ENCODE data around the gene BARHL1. TPM values are rescaled to one million over a fixed set of nuclear protein-coding genes. Genes with fewer than 3 reads are reported as not detected.

The BARHL1 gene
- total and polyA plus RNA-seq, 2 donors (not counting 1 experiment from before 2014, with no cell fraction given): not detected

GRCh38 chr9:132602207-132602606, 19.8 kb downstream of the BARHL1 start:
- no peak overlapping the region for H3K9ac ChIP-seq (ENCODE audit: insufficient read depth, low read length)
- no peaks in the 10 kb centered on the region for H4K20me1 ChIP-seq (ENCODE audit: control insufficient read depth, extremely low read depth, insufficient read depth, low read length)
- H3K9me3 ChIP-seq (ENCODE audit: control insufficient read depth, insufficient read depth, low read depth, low read length): no peaks in the 10 kb centered on the region
- TF ChIP-seq EZH2 (IDR thresholded peaks at IDR 0.05; ENCODE audit: low read length, missing control alignments) (no peak), CTCF (conservative IDR thresholded peaks at IDR 0.05 in 1 of 2, IDR thresholded peaks at IDR 0.05 in 1 of 2; ENCODE audit: low read depth in 1 of 2, low read length in 2 of 2) (no peak)
- no peak overlapping the region for H3K4me3 ChIP-seq (replicated peaks in 1 of 4; ENCODE audit: control extremely low read depth in 1 of 4, insufficient read depth in 1 of 4, low read depth in 3 of 4, low read length in 4 of 4)
- H2AFZ ChIP-seq (ENCODE audit: low read length): no peak overlapping the region
- no peak overlapping the region for H3K4me2 ChIP-seq (ENCODE audit: extremely low read depth, insufficient read depth, low read length)
- no peak for DNase-seq (ENCODE audit: low read depth in 2 of 2)
- peaks cover 3% of the 10 kb centered on the region for H3K36me3 ChIP-seq (ENCODE audit: control insufficient read depth, insufficient read depth, low read length)
- no peaks in the 10 kb centered on the region for H3K27me3 ChIP-seq (ENCODE audit: control insufficient read depth, insufficient read depth, low read length)
- H3K79me2 ChIP-seq (ENCODE audit: control insufficient read depth, insufficient read depth, low read length): no peaks in the 10 kb centered on the region
- H3K27ac ChIP-seq (ENCODE audit: insufficient read depth, low read length): no peak overlapping the region
- H3K4me1 ChIP-seq (ENCODE audit: control insufficient read depth, extremely low read depth, insufficient read depth, low read length): no peaks in the 10 kb centered on the region

DNA sequence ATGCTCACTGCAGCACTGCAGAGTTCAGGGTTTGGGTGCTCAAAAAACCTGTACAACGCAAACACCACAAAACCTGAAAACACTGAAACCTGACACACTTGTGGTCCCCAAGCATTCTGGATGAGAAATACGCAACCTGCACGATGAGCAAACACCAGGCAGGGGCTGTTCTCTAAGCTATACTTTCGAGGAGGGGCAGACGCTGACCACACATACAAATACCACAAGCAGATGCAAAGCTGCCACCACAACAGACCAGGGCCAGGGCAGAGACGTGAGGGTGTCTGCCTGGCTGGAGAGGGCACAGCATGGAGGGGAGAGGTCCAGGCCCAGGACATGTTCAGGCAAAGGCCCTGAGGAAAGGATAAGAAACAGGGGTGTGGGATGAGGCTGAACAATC, 23.0 kb downstream of the BARHL1 start:
- DNase-seq (ENCODE audit: low read depth in 2 of 2): no peak
- Histone ChIP-seq H3K4me2 (ENCODE audit: extremely low read depth, insufficient read depth, low read length) (no peak overlapping the region), H3K9me3 (ENCODE audit: control insufficient read depth, insufficient read depth, low read depth, low read length) (no peaks in the 10 kb centered on the region), H3K27ac (ENCODE audit: insufficient read depth, low read length) (no peak overlapping the region), H3K79me2 (ENCODE audit: control insufficient read depth, insufficient read depth, low read length) (no peaks in the 10 kb centered on the region), H3K27me3 (ENCODE audit: control insufficient read depth, insufficient read depth, low read length) (no peaks in the 10 kb centered on the region), H3K4me3 (replicated peaks in 1 of 4; ENCODE audit: control extremely low read depth in 1 of 4, insufficient read depth in 1 of 4, low read depth in 3 of 4, low read length in 4 of 4) (no peak overlapping the region), H3K9ac (ENCODE audit: insufficient read depth, low read length) (no peak overlapping the region), H3K36me3 (ENCODE audit: control insufficient read depth, insufficient read depth, low read length) (peaks cover 6% of the 10 kb centered on the region), H4K20me1 (ENCODE audit: control insufficient read depth, extremely low read depth, insufficient read depth, low read length) (no peaks in the 10 kb centered on the region), H2AFZ (ENCODE audit: low read length) (no peak overlapping the region), H3K4me1 (ENCODE audit: control insufficient read depth, extremely low read depth, insufficient read depth, low read length) (peaks cover 3% of the 10 kb centered on the region)
- TF ChIP-seq EZH2 (IDR thresholded peaks at IDR 0.05; ENCODE audit: low read length, missing control alignments) (no peak), CTCF (conservative IDR thresholded peaks at IDR 0.05 in 1 of 2, IDR thresholded peaks at IDR 0.05 in 1 of 2; ENCODE audit: low read depth in 1 of 2, low read length in 2 of 2) (no peak)

DNA sequence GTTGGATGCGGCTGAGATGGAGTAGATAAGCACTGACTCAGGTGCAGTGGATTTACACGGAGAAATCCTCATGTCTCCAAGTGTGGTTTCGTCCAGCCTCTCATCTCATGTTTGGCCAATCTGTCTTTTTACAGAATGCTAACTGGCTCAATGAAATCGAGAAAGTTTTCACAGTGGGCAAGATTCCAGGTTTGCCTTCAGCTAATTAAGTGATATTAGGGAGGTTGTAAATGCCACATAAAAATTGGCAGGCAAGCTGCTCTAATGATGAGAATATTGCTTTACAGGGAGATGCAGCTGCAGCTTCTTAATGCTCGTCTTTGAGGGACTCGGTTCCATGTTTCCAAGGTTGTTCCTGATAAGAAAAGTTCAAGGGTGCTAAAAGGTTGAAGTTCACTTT, 23.7 kb downstream of the BARHL1 start:
- TF ChIP-seq CTCF (conservative IDR thresholded peaks at IDR 0.05 in 1 of 2, IDR thresholded peaks at IDR 0.05 in 1 of 2; ENCODE audit: low read depth in 1 of 2, low read length in 2 of 2): no peak
- no peak for TF ChIP-seq EZH2 (IDR thresholded peaks at IDR 0.05; ENCODE audit: low read length, missing control alignments)
- no peaks in the 10 kb centered on the region for H3K27me3 ChIP-seq (ENCODE audit: control insufficient read depth, insufficient read depth, low read length)
- no peak overlapping the region for H3K4me2 ChIP-seq (ENCODE audit: extremely low read depth, insufficient read depth, low read length)
- DNase-seq (ENCODE audit: low read depth in 2 of 2): no peak
- H3K36me3 ChIP-seq (ENCODE audit: control insufficient read depth, insufficient read depth, low read length): peaks cover 6% of the 10 kb centered on the region
- H3K79me2 ChIP-seq (ENCODE audit: control insufficient read depth, insufficient read depth, low read length): no peaks in the 10 kb centered on the region
- H3K4me1 ChIP-seq (ENCODE audit: control insufficient read depth, extremely low read depth, insufficient read depth, low read length): peaks cover 3% of the 10 kb centered on the region
- no peak overlapping the region for H3K4me3 ChIP-seq (replicated peaks in 1 of 4; ENCODE audit: control extremely low read depth in 1 of 4, insufficient read depth in 1 of 4, low read depth in 3 of 4, low read length in 4 of 4)
- H3K9me3 ChIP-seq (ENCODE audit: control insufficient read depth, insufficient read depth, low read depth, low read length): no peaks in the 10 kb centered on the region
- H4K20me1 ChIP-seq (ENCODE audit: control insufficient read depth, extremely low read depth, insufficient read depth, low read length): no peaks in the 10 kb centered on the region
- no peak overlapping the region for H3K27ac ChIP-seq (ENCODE audit: insufficient read depth, low read length)
- H3K9ac ChIP-seq (ENCODE audit: insufficient read depth, low read length): no peak overlapping the region
- no peak overlapping the region for H2AFZ ChIP-seq (ENCODE audit: low read length)

All from fibroblast of lung (primary cell).